Choroid plexus epithelial cell (primary cell): ENCODE data around the gene GRIN3B.

ENCODE experiments used
- DNase-seq: peaks from one replicate; pipeline ENCODE4 v3.0.0-alpha.2; 2010; ENCODE audit warnings: low read depth
- H3K4me3 ChIP-seq: 2 replicates; pipeline ENCODE4 v1.5.1; 2011; ENCODE audit warnings: low read depth, mild to moderate bottlenecking, control low read depth, low read length, moderate library complexity
- TF ChIP-seq, protein P1 (sequence below): conservative IDR thresholded peaks from 2 replicates; pipeline ENCODE4 v1.5.1; 2011; ENCODE audit warnings: low read depth, mild to moderate bottlenecking, control low read depth, inconsistent platforms, low read length, moderate library complexity

Gene GRIN3B

DNA sequence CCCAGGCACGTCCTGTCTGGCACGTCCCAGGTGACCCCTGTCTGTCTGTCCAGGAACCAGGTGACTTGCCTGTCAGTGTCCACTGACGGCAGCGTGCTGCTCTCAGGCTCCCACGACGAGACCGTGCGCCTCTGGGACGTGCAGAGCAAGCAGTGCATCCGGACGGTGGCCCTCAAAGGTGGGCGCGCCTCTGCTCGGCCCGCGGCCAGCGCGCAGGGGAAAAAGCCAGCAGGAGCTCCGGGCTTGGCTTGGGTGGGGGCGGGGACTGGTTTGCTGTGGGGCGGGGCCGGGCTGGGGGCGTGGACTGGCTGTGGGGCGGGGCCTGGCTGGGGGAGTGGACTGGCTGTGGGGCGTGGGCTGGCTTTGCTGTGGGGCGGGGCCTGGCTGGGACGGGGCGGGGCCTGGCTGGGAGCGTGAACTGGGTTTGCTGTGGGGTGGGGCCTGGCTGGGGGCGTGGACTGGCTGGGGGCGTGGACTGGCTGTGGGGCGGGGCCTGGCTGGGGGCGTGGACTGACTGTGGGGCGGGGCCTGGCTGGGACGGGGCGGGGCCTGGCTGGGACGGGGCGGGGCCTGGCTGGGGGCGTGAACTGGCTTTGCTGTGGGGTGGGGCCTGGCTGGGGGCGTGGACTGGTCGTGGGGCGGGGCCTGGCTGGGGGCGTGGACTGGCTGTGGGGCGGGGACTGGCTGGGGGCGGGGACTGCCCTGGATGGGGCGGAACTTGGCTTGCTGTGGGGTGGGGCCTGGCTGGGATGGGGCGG lies 8.9 kb upstream of the GRIN3B start:
- TF ChIP-seq, protein P1, sequence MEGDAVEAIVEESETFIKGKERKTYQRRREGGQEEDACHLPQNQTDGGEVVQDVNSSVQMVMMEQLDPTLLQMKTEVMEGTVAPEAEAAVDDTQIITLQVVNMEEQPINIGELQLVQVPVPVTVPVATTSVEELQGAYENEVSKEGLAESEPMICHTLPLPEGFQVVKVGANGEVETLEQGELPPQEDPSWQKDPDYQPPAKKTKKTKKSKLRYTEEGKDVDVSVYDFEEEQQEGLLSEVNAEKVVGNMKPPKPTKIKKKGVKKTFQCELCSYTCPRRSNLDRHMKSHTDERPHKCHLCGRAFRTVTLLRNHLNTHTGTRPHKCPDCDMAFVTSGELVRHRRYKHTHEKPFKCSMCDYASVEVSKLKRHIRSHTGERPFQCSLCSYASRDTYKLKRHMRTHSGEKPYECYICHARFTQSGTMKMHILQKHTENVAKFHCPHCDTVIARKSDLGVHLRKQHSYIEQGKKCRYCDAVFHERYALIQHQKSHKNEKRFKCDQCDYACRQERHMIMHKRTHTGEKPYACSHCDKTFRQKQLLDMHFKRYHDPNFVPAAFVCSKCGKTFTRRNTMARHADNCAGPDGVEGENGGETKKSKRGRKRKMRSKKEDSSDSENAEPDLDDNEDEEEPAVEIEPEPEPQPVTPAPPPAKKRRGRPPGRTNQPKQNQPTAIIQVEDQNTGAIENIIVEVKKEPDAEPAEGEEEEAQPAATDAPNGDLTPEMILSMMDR, result no peak
- peak; percentile 64 for DNase-seq
- no peak overlapping the region for H3K4me3 ChIP-seq

- TF ChIP-seq, protein P1, result no peak
- no peak overlapping the region for H3K4me3 ChIP-seq
These were observed 8.1 kb upstream of the GRIN3B start for GRCh38 chr19:991932-992669.

GRCh38 chr19:992670-993055 lies 7.6 kb upstream of the GRIN3B start:
- TF ChIP-seq, protein P1, result no peak
- no peak overlapping the region for H3K4me3 ChIP-seq
- no peak for DNase-seq

More at GRCh38 chr19:991932-992669, 8.1 kb upstream of the GRIN3B start:
- no peak for DNase-seq

DNA sequence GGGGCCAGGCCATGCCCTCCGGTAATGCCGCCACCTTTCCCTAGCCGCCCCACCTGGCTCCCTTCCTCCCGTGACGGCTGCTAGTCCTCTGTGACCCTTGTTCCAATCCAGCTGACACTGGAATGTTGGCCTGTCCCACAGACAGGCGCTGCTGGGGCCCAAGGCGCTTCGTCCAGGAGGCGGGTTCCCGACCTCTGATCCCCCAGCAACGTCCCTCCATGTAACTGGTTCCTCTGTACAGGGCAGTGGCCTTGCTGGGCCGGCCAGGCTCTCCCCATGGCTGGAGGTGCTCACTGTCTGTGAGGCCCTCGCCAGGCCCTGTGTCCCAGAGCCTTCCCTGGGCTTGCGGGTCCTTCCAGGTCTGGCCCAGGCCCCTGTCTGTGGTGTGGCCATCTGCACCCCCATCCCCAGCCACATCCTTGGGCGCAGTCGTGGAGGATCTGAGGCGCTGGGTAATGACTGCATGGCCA lies 6.8 kb upstream of the GRIN3B start:
- no peak for DNase-seq
- H3K4me3 ChIP-seq, result no peak overlapping the region
- TF ChIP-seq, protein P1, result no peak

- TF ChIP-seq, protein P1, result no peak
- no peak overlapping the region for H3K4me3 ChIP-seq
- no peak for DNase-seq
These were observed 6.3 kb upstream of the GRIN3B start for GRCh38 chr19:993831-994393.

DNA sequence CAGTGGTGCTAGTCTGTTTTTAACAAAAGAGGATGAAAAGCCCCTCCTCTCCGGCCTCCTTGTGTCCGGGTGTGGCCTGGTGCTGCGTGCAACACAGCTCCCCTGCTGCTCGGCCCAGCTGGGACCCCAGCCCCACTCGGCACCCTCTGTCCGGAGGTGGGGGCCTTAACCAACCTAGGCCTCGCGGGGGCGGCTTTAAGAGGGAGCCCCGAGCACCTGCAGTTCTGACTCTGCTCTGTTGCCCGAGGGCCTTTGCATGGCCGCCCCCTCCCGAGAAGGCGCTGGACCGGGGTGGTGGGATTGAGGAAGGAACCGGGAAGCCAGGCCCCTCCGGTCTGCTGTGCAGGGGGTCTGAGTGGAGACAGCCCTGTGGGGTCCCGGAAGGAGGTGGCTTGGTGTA lies 5.7 kb upstream of the GRIN3B start:
- DNase-seq, result no peak
- no peak overlapping the region for H3K4me3 ChIP-seq
- TF ChIP-seq, protein P1, result no peak
